Measurements from ENCODE around the gene FRMD8.

FRMD8 gene

DNA sequence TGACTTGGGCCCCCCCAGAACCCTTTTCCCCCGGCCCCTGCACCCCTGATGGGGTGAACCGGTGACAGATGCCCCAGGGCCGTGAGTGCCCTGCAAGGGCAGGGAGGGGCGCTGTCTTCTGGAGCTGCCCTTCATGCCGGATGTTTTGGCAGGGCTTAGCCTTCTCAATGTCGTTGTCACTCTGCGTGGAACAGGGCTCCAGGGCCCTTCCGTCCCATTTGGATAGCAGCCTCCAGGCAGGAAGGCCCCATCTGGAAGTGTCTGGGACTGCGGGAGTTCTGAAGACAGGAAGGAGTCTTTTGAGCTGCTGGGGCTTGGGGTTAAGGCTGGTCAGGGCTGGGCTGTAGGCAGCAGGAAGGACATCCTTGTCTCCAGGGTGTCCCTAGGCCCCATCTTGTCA lies 4.6 kb downstream of the FRMD8 start:
- no peaks in the 10 kb centered on the region for H3K9me3 Mint-ChIP-seq
- TF ChIP-seq, protein P1, sequence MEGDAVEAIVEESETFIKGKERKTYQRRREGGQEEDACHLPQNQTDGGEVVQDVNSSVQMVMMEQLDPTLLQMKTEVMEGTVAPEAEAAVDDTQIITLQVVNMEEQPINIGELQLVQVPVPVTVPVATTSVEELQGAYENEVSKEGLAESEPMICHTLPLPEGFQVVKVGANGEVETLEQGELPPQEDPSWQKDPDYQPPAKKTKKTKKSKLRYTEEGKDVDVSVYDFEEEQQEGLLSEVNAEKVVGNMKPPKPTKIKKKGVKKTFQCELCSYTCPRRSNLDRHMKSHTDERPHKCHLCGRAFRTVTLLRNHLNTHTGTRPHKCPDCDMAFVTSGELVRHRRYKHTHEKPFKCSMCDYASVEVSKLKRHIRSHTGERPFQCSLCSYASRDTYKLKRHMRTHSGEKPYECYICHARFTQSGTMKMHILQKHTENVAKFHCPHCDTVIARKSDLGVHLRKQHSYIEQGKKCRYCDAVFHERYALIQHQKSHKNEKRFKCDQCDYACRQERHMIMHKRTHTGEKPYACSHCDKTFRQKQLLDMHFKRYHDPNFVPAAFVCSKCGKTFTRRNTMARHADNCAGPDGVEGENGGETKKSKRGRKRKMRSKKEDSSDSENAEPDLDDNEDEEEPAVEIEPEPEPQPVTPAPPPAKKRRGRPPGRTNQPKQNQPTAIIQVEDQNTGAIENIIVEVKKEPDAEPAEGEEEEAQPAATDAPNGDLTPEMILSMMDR (IDR thresholded peaks at IDR 0.05; ENCODE audit: unreplicated experiment in 3 of 3), result no peak
- H3K27ac Mint-ChIP-seq, result peak overlapping the region; percentile 66 to 88 (median 88)
- peak overlapping the region; percentile 45 to 57 (median 49) for H3K4me3 Mint-ChIP-seq
- no peaks in the 10 kb centered on the region for H3K27me3 Mint-ChIP-seq (ENCODE audit: low read depth)
- H3K4me1 Mint-ChIP-seq, result peaks cover 25% of the 10 kb centered on the region
- peaks cover 3% of the 10 kb centered on the region for H3K36me3 Mint-ChIP-seq (ENCODE audit: low read depth)

DNA sequence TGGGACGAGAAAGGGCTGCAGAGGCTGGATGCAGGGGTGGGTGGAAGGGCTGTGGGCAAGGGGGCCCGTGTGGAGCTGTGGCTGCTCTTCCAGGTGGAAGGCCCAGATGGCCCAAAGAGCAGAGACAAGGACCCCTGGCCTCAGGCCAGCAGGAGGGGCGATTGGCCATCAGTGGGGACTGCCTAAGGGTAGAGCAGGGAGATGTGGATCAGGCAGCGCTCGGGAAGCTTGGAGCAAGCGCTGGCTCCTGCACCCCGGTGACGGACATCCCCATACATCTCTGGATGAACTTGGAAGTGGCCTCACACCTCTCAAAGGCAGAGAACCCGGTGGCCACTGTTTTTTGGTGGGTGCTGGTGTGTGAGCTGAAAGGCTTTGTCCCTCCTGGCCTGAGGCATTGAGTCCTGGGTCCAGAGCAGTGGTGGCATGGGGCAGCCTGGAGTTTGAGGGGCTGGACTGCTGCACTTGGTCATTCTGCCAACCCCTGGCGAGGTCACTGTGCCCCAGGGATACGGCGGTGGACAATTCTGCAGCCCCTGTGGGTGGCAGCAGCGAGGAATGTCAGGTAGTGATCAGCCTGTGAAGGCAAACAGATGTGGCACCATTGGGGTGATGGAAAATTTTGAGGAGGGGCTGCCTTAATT lies 5.9 kb downstream of the FRMD8 start:
- TF ChIP-seq, protein P1 (IDR thresholded peaks at IDR 0.05; ENCODE audit: unreplicated experiment in 3 of 3), result no peak
- Mint-ChIP-seq H3K27me3 (ENCODE audit: low read depth) (no peaks in the 10 kb centered on the region), H3K36me3 (ENCODE audit: low read depth) (peaks cover 7% of the 10 kb centered on the region), H3K4me3 (no peak overlapping the region), H3K4me1 (peaks cover 28% of the 10 kb centered on the region), H3K27ac (no peak overlapping the region), H3K9me3 (no peaks in the 10 kb centered on the region)

DNA sequence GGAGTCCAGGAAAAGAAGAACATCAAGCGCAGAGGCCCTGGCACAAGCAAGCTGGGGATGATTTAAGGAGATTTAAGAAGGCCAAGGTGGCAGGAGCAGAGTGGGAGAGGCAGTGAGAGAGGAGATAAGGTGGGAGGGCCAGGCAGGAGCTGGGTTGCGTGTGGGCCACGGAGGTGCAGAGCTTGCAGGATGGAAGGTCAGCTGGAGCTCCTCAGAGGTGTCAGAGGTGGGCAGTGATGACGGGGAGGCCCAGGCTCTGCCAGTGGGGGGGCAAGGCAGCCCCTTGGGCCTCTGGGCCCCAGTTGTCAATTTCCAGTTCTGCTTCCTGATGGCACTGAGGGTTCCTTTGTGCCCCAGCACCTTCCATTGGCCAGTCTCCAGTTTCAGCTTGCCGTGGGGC lies 6.5 kb downstream of the FRMD8 start:
- TF ChIP-seq, protein P1 (IDR thresholded peaks at IDR 0.05; ENCODE audit: unreplicated experiment in 3 of 3), result no peak
- Mint-ChIP-seq H3K9me3 (no peaks in the 10 kb centered on the region), H3K36me3 (ENCODE audit: low read depth) (peaks cover 10% of the 10 kb centered on the region), H3K4me1 (peaks cover 30% of the 10 kb centered on the region), H3K27ac (no peak overlapping the region), H3K4me3 (no peak overlapping the region), H3K27me3 (ENCODE audit: low read depth) (no peaks in the 10 kb centered on the region)

DNA sequence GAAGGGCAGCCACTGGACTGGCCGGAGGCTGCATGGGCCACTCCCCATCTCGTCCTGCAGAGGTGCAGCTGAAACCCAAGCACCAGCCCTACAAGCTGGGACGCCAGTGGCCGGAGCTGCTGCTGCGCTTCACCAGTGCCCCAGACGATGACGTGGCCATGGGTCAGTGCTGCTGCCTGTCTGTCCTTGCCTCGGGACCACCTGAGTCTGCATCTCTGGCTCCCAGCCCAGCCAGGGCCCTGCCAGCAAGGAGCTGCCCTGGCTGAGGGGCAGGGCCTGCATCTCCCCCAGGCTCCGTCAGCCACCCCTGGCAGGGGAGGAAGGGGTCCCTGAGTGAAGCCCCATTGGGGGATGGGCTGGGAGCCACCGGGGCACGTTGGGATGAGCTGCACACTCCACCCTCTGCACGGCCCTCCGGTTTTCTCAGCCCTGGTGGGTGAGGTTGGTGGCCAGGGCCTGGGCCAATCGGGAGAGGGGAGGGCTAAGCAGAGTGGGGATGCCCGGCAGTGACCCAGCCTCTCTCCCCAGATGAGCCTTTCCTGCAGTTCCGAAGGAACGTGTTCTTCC lies 7.2 kb downstream of the FRMD8 start:
- TF ChIP-seq, protein P1 (IDR thresholded peaks at IDR 0.05; ENCODE audit: unreplicated experiment in 3 of 3), result no peak
- Mint-ChIP-seq H3K36me3 (ENCODE audit: low read depth) (peaks cover 15% of the 10 kb centered on the region), H3K4me3 (no peak overlapping the region), H3K9me3 (no peaks in the 10 kb centered on the region), H3K27me3 (ENCODE audit: low read depth) (no peaks in the 10 kb centered on the region), H3K4me1 (peaks cover 33% of the 10 kb centered on the region), H3K27ac (no peak overlapping the region)

DNA sequence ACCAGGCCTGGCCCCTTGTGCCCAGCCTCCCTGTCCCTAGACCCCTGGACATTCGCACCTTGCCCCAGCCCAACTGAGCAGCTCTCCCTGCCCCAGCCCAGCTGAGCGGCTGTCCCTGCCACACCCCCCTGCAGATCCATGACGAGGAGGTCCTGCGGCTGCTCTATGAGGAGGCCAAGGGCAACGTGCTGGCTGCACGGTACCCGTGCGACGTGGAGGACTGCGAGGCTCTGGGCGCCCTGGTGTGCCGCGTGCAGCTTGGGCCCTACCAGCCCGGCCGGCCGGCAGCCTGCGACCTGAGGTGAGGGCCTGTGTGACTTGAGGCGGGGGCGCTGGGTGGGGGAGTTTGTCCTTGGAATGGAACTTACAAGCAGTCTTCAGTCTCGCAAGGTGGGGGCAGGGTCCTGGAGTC lies 7.7 kb downstream of the FRMD8 start:
- Mint-ChIP-seq H3K27me3 (ENCODE audit: low read depth) (no peaks in the 10 kb centered on the region), H3K4me3 (no peak overlapping the region), H3K27ac (no peak overlapping the region), H3K9me3 (no peaks in the 10 kb centered on the region), H3K36me3 (ENCODE audit: low read depth) (peaks cover 17% of the 10 kb centered on the region), H3K4me1 (peaks cover 30% of the 10 kb centered on the region)
- TF ChIP-seq, protein P1 (IDR thresholded peaks at IDR 0.05; ENCODE audit: unreplicated experiment in 3 of 3), result no peak
